ENCODE data around the gene TOR1B.
"Not testable (repeated sequence)": the region's sequence is repeated elsewhere in the genome, so short reads cannot be mapped to it uniquely, and the experiment has no call there.

Gene TOR1B

GRCh38 chr9:129774791-129775447 lies 28.1 kb upstream of the TOR1B start:
- no peak for TF ChIP-seq CTCF (IDR thresholded peaks at IDR 0.05; ENCODE audit: insufficient read depth, low read length, poor library complexity, severe bottlenecking)
- H3K36me3 ChIP-seq (ENCODE audit: control insufficient read depth, insufficient read depth, low read length) = no peaks in the 10 kb centered on the region
- H3K4me3 ChIP-seq (replicated peaks; ENCODE audit: low read depth, low read length) = no peak overlapping the region
- DNase-seq (ENCODE audit: extremely low read depth, insufficient read length) = no peak
- peaks cover 2% of the 10 kb centered on the region for H3K27me3 ChIP-seq (replicated peaks; ENCODE audit: control insufficient read depth, insufficient read depth, low read length)

GRCh38 chr9:129775448-129775798 lies 27.6 kb upstream of the TOR1B start:
- Histone ChIP-seq H3K27me3 (replicated peaks; ENCODE audit: control insufficient read depth, insufficient read depth, low read length) (peaks cover 2% of the 10 kb centered on the region), H3K36me3 (ENCODE audit: control insufficient read depth, insufficient read depth, low read length) (no peaks in the 10 kb centered on the region), H3K4me3 (replicated peaks; ENCODE audit: low read depth, low read length) (no peak overlapping the region)
- DNase-seq (ENCODE audit: extremely low read depth, insufficient read length) = no peak
- no peak for TF ChIP-seq CTCF (IDR thresholded peaks at IDR 0.05; ENCODE audit: insufficient read depth, low read length, poor library complexity, severe bottlenecking)

GRCh38 chr9:129776096-129776495 lies 26.9 kb upstream of the TOR1B start:
- not testable (repeated sequence) for H3K36me3 ChIP-seq (ENCODE audit: control insufficient read depth, insufficient read depth, low read length); H3K4me3 ChIP-seq (replicated peaks; ENCODE audit: low read depth, low read length); H3K27me3 ChIP-seq (replicated peaks; ENCODE audit: control insufficient read depth, insufficient read depth, low read length); DNase-seq (ENCODE audit: extremely low read depth, insufficient read length)

GRCh38 chr9:129776566-129776937 lies 26.4 kb upstream of the TOR1B start:
- DNase-seq (ENCODE audit: extremely low read depth, insufficient read length) = no peak
- TF ChIP-seq CTCF (IDR thresholded peaks at IDR 0.05; ENCODE audit: insufficient read depth, low read length, poor library complexity, severe bottlenecking) = no peak
- peaks cover 2% of the 10 kb centered on the region for H3K27me3 ChIP-seq (replicated peaks; ENCODE audit: control insufficient read depth, insufficient read depth, low read length)
- H3K36me3 ChIP-seq (ENCODE audit: control insufficient read depth, insufficient read depth, low read length) = no peaks in the 10 kb centered on the region
- no peak overlapping the region for H3K4me3 ChIP-seq (replicated peaks; ENCODE audit: low read depth, low read length)

GRCh38 chr9:129776938-129777768 lies 25.8 kb upstream of the TOR1B start:
- no peak for DNase-seq (ENCODE audit: extremely low read depth, insufficient read length)
- Histone ChIP-seq H3K27me3 (replicated peaks; ENCODE audit: control insufficient read depth, insufficient read depth, low read length) (peaks cover 2% of the 10 kb centered on the region), H3K36me3 (ENCODE audit: control insufficient read depth, insufficient read depth, low read length) (no peaks in the 10 kb centered on the region), H3K4me3 (replicated peaks; ENCODE audit: low read depth, low read length) (no peak overlapping the region)
- no peak for TF ChIP-seq CTCF (IDR thresholded peaks at IDR 0.05; ENCODE audit: insufficient read depth, low read length, poor library complexity, severe bottlenecking)

GRCh38 chr9:129777769-129778130 lies 25.2 kb upstream of the TOR1B start:
- H3K27me3 ChIP-seq (replicated peaks; ENCODE audit: control insufficient read depth, insufficient read depth, low read length) = peaks cover 2% of the 10 kb centered on the region
- H3K4me3 ChIP-seq (replicated peaks; ENCODE audit: low read depth, low read length) = no peak overlapping the region
- DNase-seq (ENCODE audit: extremely low read depth, insufficient read length) = no peak
- no peak for TF ChIP-seq CTCF (IDR thresholded peaks at IDR 0.05; ENCODE audit: insufficient read depth, low read length, poor library complexity, severe bottlenecking)
- no peaks in the 10 kb centered on the region for H3K36me3 ChIP-seq (ENCODE audit: control insufficient read depth, insufficient read depth, low read length)
